ENCODE measurements around the gene SERPINB13. TPM values are rescaled to one million over a fixed set of nuclear protein-coding genes. Genes with fewer than 3 reads are reported as not detected.
"Not testable (repeated sequence)": the region's sequence is repeated elsewhere in the genome, so short reads cannot be mapped to it uniquely, and the experiment has no call there.

SERPINB13 gene
- total RNA-seq, 1 experiment from 2014 or later, result not detected

- Mint-ChIP-seq H3K4me1 (ENCODE audit: low read depth, unreplicated experiment) (no peaks in the 10 kb centered on the region), H3K27me3 (ENCODE audit: unreplicated experiment) (no peaks in the 10 kb centered on the region), H3K9me3 (ENCODE audit: low read depth, unreplicated experiment) (peaks cover 14% of the 10 kb centered on the region), H3K27ac (ENCODE audit: unreplicated experiment) (no peak overlapping the region), H3K4me3 (ENCODE audit: low read depth, unreplicated experiment) (no peak overlapping the region), H3K36me3 (ENCODE audit: insufficient read depth, unreplicated experiment) (no peaks in the 10 kb centered on the region)
- DNase-seq, result no peak
- CTCF ChIA-PET, result no interaction called here
- BruUV-seq (replicated peaks), result no TSS peak
- intact Hi-C loops (cut with micrococcal nuclease; ENCODE audit: unreplicated experiment), result no loop called here
- no peak for TF ChIP-seq CTCF (IDR thresholded peaks at IDR 0.05; ENCODE audit: unreplicated experiment)
Observed at GRCh38 chr18:63626431-63626830, 39.3 kb downstream of the SERPINB13 start.

- intact Hi-C loops (cut with micrococcal nuclease; ENCODE audit: unreplicated experiment), result no loop called here
Observed at GRCh38 chr18:63627819-63628218, 40.7 kb downstream of the SERPINB13 start.

GRCh38 chr18:63637703-63638102, 50.6 kb downstream of the SERPINB13 start:
- intact Hi-C loops (cut with micrococcal nuclease; ENCODE audit: unreplicated experiment), result no loop called here
- TF ChIP-seq CTCF (IDR thresholded peaks at IDR 0.05; ENCODE audit: unreplicated experiment), result no peak
- peaks cover 24% of the 10 kb centered on the region for H3K4me1 Mint-ChIP-seq (ENCODE audit: low read depth, unreplicated experiment)
- DNase-seq, result no peak
- H3K27me3 Mint-ChIP-seq (ENCODE audit: unreplicated experiment), result no peaks in the 10 kb centered on the region
- no peaks in the 10 kb centered on the region for H3K36me3 Mint-ChIP-seq (ENCODE audit: insufficient read depth, unreplicated experiment)
- no peak overlapping the region for H3K27ac Mint-ChIP-seq (ENCODE audit: unreplicated experiment)
- no peak overlapping the region for H3K4me3 Mint-ChIP-seq (ENCODE audit: low read depth, unreplicated experiment)
- CTCF ChIA-PET, result no interaction called here
- BruUV-seq (replicated peaks), result no TSS peak
- no peaks in the 10 kb centered on the region for H3K9me3 Mint-ChIP-seq (ENCODE audit: low read depth, unreplicated experiment)

More at GRCh38 chr18:63627819-63628218, 40.7 kb downstream of the SERPINB13 start:
- CTCF ChIA-PET, result no interaction called here
- H3K27me3 Mint-ChIP-seq (ENCODE audit: unreplicated experiment), result no peaks in the 10 kb centered on the region
- TF ChIP-seq CTCF (IDR thresholded peaks at IDR 0.05; ENCODE audit: unreplicated experiment), result no peak
- no peak for DNase-seq
- no TSS peak for BruUV-seq (replicated peaks)
- H3K27ac Mint-ChIP-seq (ENCODE audit: unreplicated experiment), result no peak overlapping the region
- H3K36me3 Mint-ChIP-seq (ENCODE audit: insufficient read depth, unreplicated experiment), result no peaks in the 10 kb centered on the region
- no peak overlapping the region for H3K4me3 Mint-ChIP-seq (ENCODE audit: low read depth, unreplicated experiment)
- H3K9me3 Mint-ChIP-seq (ENCODE audit: low read depth, unreplicated experiment), result peaks cover 17% of the 10 kb centered on the region
- no peaks in the 10 kb centered on the region for H3K4me1 Mint-ChIP-seq (ENCODE audit: low read depth, unreplicated experiment)

- Mint-ChIP-seq H3K27ac (ENCODE audit: unreplicated experiment) (peak overlapping the region; percentile 15), H3K4me1 (ENCODE audit: low read depth, unreplicated experiment) (peaks cover 24% of the 10 kb centered on the region)
- H3K36me3 Mint-ChIP-seq (ENCODE audit: insufficient read depth, unreplicated experiment); H3K9me3 Mint-ChIP-seq (ENCODE audit: low read depth, unreplicated experiment); intact Hi-C loops (cut with micrococcal nuclease; ENCODE audit: unreplicated experiment); DNase-seq; H3K27me3 Mint-ChIP-seq (ENCODE audit: unreplicated experiment); BruUV-seq (replicated peaks); CTCF ChIA-PET; H3K4me3 Mint-ChIP-seq (ENCODE audit: low read depth, unreplicated experiment): not testable (repeated sequence)
Observed at GRCh38 chr18:63641157-63641680, 54.1 kb downstream of the SERPINB13 start.

GRCh38 chr18:63642668-63643356, 55.7 kb downstream of the SERPINB13 start:
- intact Hi-C loops (cut with micrococcal nuclease; ENCODE audit: unreplicated experiment), result not testable (repeated sequence)

GRCh38 chr18:63644142-63644541, 57.0 kb downstream of the SERPINB13 start, which contains the start of gene SERPINB4:
SERPINB4 (minus strand) TSS chr18:63644256; CDS start chr18:63643577, 679 bp downstream.
- BruUV-seq (replicated peaks); intact Hi-C loops (cut with micrococcal nuclease; ENCODE audit: unreplicated experiment); H3K36me3 Mint-ChIP-seq (ENCODE audit: insufficient read depth, unreplicated experiment); CTCF ChIA-PET; H3K27ac Mint-ChIP-seq (ENCODE audit: unreplicated experiment); H3K27me3 Mint-ChIP-seq (ENCODE audit: unreplicated experiment); H3K9me3 Mint-ChIP-seq (ENCODE audit: low read depth, unreplicated experiment); H3K4me3 Mint-ChIP-seq (ENCODE audit: low read depth, unreplicated experiment); DNase-seq: not testable (repeated sequence)
- peaks cover 39% of the 10 kb centered on the region for H3K4me1 Mint-ChIP-seq (ENCODE audit: low read depth, unreplicated experiment)

More at GRCh38 chr18:63642668-63643356, 55.7 kb downstream of the SERPINB13 start:
- peaks cover 29% of the 10 kb centered on the region for H3K4me1 Mint-ChIP-seq (ENCODE audit: low read depth, unreplicated experiment)
- DNase-seq; H3K36me3 Mint-ChIP-seq (ENCODE audit: insufficient read depth, unreplicated experiment); H3K4me3 Mint-ChIP-seq (ENCODE audit: low read depth, unreplicated experiment); H3K27me3 Mint-ChIP-seq (ENCODE audit: unreplicated experiment); H3K9me3 Mint-ChIP-seq (ENCODE audit: low read depth, unreplicated experiment); BruUV-seq (replicated peaks); H3K27ac Mint-ChIP-seq (ENCODE audit: unreplicated experiment); CTCF ChIA-PET: not testable (repeated sequence)

GRCh38 chr18:63644694-63645093, 57.6 kb downstream of the SERPINB13 start:
- not testable (repeated sequence) for BruUV-seq (replicated peaks)

More at GRCh38 chr18:63644694-63645093, 57.6 kb downstream of the SERPINB13 start:
- intact Hi-C loops (cut with micrococcal nuclease; ENCODE audit: unreplicated experiment); DNase-seq; H3K27me3 Mint-ChIP-seq (ENCODE audit: unreplicated experiment); H3K27ac Mint-ChIP-seq (ENCODE audit: unreplicated experiment); H3K36me3 Mint-ChIP-seq (ENCODE audit: insufficient read depth, unreplicated experiment); H3K9me3 Mint-ChIP-seq (ENCODE audit: low read depth, unreplicated experiment); CTCF ChIA-PET; H3K4me3 Mint-ChIP-seq (ENCODE audit: low read depth, unreplicated experiment): not testable (repeated sequence)
- H3K4me1 Mint-ChIP-seq (ENCODE audit: low read depth, unreplicated experiment), result peaks cover 37% of the 10 kb centered on the region

Measured in Calu3 (cell line).